ENCODE measurements around the gene KAT6B.
"Not testable (repeated sequence)": the region's sequence is repeated elsewhere in the genome, so short reads cannot be mapped to it uniquely, and the experiment has no call there.

KAT6B gene

DNA sequence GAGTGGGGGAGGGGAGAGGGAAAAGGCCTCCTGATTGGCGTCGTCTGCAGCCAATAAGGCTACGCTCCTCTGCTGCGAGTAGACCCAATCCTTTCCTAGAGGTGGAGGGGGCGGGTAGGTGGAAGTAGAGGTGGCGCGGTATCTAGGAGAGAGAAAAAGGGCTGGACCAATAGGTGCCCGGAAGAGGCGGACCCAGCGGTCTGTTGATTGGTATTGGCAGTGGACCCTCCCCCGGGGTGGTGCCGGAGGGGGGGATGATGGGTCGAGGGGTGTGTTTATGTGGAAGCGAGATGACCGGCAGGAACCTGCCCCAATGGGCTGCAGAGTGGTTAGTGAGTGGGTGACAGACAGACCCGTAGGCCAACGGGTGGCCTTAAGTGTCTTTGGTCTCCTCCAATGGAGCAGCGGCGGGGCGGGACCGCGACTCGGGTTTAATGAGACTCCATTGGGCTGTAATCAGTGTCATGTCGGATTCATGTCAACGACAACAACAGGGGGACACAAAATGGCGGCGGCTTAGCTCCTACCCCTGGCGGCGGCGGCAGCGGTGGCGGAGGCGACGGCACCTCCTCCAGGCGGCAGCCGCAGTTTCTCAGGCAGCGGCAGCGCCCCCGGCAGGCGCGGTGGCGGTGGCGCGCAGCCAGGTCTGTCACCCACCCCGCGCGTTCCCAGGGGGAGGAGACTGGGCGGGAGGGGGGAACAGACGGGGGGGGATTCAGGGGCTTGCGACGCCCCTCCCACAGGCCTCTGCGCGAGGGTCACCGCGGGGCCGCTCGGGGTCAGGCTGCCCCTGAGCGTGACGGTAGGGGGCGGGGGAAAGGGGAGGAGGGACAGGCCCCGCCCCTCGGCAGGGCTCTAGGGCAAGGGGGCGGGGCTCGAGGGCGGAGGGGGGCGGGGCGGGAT, at the start of gene KAT6B:
KAT6B (plus strand) TSS at position 459 of the 903 bp plus-strand sequence. CDS start 16,258 bp downstream, outside the sequence.
- FAIRE-seq = peak; percentile 90

- no peak for FAIRE-seq
Observed at GRCh38 chr10:74778436-74779094, 47.8 kb upstream of the KAT6B start.

DNA sequence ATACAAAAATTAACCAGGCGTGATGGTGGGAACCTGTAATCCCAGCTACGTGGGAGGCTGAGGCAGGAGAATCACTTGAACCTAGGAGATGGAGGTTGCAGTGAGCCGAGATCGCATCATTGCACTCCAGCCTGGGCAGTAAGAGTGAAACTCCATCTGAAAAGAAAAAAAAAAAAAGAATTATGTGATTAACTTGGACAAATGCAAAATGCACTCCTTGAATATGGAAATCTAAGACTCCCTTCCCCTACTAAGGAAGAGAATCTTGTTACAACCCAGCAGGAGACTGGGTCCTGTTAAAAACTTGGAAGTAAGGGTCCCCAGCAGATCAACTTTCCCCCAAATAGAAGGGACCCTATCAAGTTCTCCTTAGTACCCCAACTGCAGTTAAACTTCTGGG, 44.5 kb upstream of the KAT6B start:
- not testable (repeated sequence) for FAIRE-seq

DNA sequence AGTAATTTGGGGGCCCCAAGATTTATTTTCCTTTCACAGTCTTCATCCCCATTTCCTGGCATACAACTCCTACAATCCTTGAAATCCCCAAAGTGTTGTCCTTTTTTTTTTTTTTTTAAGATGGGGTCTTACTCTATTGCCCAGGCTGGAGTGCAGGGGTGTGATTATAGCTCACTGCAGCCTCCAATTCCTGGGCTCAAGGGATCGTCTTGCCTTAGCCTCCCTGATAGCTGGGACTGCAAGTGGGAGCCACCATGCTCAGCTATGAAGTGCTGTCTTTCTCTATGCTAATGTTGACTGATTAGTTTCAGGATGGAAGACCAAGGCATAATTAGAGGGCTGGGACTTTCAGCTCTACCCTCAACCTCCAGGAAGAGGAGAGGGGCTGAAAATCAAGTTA, 41.9 kb upstream of the KAT6B start:
- FAIRE-seq = no peak

GRCh38 chr10:74786126-74786525, 40.3 kb upstream of the KAT6B start:
- FAIRE-seq = no peak

DNA sequence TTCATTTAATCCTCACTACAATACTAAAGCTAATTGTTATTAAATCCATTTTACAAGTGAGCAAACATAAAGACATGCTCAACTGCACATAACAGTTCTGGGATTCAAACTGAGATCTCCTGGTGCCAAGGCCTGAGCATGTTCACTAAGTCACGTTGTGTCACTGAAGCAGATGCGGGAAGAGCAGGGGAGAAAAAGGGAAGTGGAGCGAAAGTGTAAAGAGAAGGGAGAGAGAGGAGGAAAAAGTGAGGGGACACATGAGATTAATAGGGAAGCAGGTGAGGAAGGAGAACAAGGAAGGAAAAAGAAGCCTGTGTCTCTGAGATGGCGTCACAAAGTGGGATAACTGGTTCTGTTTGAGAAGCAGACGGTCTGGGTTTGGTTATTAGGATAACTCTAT, 38.9 kb upstream of the KAT6B start:
- FAIRE-seq = no peak

GRCh38 chr10:74791979-74792378, 34.4 kb upstream of the KAT6B start:
- FAIRE-seq = not testable (repeated sequence)

GRCh38 chr10:74792726-74793125, 33.7 kb upstream of the KAT6B start:
- FAIRE-seq = no peak

DNA sequence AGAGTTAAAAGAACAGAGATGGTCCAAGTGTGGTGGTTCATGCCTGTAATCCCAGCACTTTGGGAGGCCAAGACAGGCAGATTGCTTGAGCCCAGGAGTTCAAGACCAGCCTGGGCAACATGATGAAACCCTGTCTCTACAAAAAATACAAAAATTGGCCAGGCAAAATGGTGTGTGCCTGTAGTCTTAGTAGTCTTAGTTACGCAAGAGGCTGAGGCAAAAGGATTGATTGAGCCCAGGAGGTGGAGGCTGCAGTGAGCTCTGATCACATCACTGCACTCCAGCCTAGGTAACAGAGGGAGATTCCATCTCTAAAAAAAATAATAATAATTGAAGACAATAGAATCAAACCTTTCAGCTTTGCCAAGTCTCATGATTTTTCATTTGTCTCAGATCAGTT, 33.2 kb upstream of the KAT6B start:
- FAIRE-seq = not testable (repeated sequence)

- FAIRE-seq = no peak
Observed at GRCh38 chr10:74794531-74794930, 31.9 kb upstream of the KAT6B start.

DNA sequence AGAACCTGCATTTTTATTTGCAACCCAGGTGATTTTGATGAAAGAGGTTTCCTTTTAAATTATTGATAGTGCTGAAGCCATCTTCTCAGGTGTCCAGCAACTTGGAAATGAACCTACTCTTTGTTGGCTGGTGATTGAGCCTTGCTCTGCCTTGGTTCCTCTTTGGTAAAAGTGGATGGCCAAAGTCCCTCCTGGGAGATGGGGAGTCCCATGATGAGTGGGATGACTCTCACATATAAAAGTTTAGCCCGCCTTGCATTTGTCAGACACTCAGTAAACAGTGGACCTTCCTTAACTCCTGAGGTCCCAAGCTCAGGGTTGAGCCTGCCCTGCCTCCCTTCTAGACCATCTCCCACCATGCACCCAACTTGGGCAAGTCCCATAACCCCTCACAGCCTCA, 28.9 kb upstream of the KAT6B start:
- FAIRE-seq = no peak

GRCh38 chr10:74799721-74800221, 26.6 kb upstream of the KAT6B start:
- FAIRE-seq = no peak

DNA sequence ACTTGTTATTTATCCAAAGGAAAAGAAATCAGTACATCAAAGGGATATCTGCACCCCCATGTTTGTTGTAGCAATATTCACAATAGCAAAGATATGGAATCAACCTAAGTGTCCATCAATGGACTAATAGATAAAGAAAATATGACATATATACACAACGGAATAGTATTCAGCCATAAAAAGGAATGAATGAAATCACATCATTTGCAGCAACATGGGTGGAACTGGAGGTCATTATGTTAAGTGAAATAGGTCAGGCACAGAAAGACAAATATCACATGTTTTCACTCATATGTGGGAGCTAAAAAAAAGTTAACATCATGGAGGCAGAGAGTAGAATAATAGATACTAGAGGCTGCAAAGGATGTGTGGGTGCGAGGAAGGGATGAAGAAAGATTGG, 25.0 kb upstream of the KAT6B start:
- no peak for FAIRE-seq

DNA sequence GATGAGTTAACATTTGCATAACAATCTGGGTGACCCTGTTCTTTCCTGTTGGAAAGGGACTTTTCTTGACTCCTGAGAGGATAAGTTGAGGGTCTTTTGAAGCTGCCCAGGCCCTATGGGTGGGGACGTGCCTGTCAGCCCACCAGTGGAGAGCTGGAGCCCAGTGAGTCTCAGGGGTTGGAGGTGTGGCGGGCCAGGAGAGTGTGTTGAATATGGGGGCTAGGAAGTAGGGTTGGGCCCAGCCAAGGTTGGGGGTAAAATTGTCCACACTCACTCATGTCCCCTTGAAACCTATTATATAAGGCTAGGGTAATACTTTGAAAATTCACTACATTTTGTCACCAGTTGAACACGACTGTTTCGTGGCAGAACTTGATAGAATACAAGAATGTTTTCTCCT, 17.9 kb upstream of the KAT6B start:
- FAIRE-seq = no peak

DNA sequence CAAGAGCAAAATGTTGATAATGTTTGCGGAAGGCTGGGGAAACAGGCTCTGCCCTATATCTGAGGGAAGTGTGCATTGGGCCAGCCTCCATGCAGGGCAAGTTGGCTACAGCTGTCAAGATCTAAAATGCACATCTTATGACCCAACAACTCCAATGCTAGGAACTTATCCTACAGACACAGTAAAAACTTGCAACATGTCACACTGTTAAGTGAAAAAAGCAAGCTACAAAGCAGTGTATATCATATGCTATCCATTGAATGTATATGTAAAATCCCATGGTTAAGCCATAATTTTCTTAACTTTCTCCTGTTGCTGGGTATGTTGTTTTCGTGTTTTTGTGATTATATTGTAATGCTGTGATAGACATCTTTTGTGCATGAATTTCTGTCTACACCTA, 16.3 kb upstream of the KAT6B start:
- FAIRE-seq = no peak

- FAIRE-seq = no peak
Observed at GRCh38 chr10:74813381-74814259, 12.8 kb upstream of the KAT6B start.

DNA sequence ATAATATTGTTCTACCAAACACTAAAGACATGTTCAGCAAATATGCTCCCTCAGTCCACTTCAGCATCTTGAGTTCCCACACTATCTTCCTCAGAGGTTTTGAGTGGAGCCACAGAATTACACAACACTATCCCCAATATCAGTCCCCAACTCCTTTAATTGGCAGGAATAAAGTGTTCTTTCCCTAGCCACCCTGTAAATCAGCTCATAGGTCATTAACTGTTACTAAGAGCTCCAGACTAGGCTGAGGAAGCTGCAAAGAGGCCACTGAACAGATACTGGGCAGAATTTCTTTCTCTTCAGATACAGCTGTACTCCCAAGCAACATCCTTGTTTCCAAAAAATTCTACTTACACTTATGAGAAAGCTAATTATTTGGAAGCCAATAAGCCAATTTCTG, 11.6 kb upstream of the KAT6B start:
- FAIRE-seq = no peak

DNA sequence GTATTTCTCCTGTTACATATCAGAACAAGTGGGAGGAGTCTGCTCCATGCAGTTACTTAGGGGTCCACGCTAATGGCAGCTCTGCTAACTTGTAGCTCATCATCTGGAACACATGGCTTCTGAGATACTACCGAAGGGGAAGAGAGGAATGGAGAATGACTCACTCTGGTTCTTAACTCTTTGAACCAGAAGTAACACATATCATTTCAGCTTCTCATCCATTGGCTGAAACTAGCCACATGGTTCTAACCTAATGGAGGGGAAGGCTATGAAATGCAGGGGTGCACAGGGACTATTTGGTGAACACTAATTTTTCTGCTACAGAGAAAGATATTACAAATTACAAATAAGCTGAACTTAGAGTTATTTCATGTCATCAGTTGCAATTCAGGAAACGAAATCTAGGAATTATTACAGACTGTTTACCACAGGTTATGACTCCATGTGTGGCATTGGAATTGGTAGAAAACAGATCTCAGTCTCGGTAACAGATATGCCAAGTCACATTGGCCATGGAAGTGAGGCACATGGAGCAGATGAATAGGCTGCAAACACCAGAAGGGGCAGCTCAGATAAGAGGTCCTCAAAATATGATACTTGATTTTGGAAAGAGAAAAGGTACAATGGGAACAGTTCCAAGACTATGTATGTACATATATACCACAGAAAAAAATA, 9.4 kb upstream of the KAT6B start:
- FAIRE-seq = no peak

DNA sequence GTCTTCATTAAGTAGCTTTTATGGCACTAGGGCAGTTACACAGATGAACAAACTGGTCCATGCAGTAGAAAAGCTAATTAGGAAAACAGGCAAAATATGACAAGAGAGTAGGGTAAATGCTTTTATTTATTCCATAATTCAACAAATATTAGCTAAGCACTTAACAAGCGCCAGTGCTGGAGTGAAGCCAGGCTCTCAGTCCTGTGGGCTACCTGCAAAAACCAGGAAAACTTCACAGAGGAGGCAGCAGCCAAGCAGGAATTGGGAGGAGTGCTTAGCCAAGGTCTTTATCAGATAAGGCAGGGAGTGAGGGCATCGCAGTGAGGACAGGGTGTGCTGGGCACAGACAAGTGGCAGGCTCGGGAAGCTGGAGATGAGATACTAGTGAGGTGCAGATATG, 4.9 kb upstream of the KAT6B start:
- no peak for FAIRE-seq

DNA sequence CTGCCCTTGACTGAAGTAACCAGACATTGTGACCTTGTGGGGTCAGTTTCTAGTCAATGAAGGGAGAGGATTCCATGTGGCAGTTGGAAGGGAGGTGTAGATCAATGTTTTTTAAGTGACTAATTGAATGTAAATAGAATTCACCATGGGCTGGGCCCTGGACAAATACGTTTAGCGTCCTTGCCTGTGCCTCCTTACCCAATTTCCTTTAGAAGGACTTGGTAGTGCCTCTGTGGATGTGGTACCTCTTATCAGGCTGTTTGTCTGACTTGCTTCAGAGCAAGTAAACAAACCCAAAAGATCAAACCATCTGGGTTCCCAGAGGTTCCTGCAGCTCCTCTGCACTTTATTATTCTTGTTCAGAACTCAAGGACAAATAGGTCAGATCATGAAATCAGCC, 4.3 kb upstream of the KAT6B start:
- FAIRE-seq = no peak

DNA sequence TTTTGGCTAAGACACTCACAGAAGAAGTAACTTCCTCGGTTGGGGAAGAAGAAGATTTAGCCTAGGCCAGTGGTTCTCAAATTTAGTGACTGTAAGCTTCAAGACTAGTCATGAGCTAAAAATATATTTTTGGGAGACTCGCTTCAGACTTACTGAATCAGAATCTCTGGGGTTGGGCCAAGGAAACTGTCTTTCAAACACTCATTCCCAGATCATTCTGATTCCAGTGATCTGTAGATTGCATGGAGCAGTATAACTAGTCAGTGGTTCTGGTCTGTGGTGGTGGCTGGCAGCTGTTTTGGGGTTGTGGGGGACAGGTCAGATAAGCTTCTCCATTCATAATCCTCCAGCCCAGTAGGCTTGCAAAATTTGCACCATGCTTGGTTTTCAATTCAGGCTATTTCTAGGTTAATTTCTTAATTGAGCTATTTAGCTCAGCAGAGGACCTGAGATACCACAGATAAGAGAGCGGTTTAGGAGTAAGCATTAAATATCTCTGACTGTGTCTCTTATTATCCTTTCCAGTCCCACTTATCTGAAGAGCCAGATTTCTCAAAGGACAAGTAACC, 3.8 kb upstream of the KAT6B start:
- FAIRE-seq = no peak

GRCh38 chr10:74823791-74824183, 2.6 kb upstream of the KAT6B start:
- no peak for FAIRE-seq
